Gastrocnemius medialis (tissue), 4 donors: Measurements from ENCODE around the gene ATP5F1D. TPM values are rescaled to one million over a fixed set of nuclear protein-coding genes. Genes with fewer than 3 reads are reported as not detected.

Source experiments
- ATAC-seq, 2 donors: fragments of 150-250 bp; one replicate each; pipeline ENCODE4 v1.9.1; 2016
- DNase-seq, 2 donors: peaks; one replicate each; pipeline ENCODE4 v3.0.0-alpha.2; 2019
- H3K27ac ChIP-seq, 4 donors: fragments of 200-600 bp; sonication (generic); 1 replicate in 1 of 4; 2 replicates in 3 of 4; pipeline ENCODE4 v1.5.1; 2016 to 2018; ENCODE audit warnings: mild to moderate bottlenecking in 2 of 4, moderate library complexity in 1 of 4
- H3K27me3 ChIP-seq, 3 donors: fragments of 200-600 bp; sonication (generic) in 2 of 3; 1 replicate in 1 of 3; 2 replicates in 2 of 3; pipeline versions ENCODE4 v1.5.1 to v1.6.0; 2016 to 2019; ENCODE audit warnings: mild to moderate bottlenecking in 1 of 3, moderate library complexity in 1 of 3
- H3K36me3 ChIP-seq, 2 donors: fragments of 200-600 bp; sonication (generic) in 1 of 2; one replicate each; pipeline ENCODE4 v1.5.1; 2017 to 2018
- H3K4me1 ChIP-seq, 2 donors: fragments of 200-600 bp; sonication (generic) in 1 of 2; one replicate each; pipeline ENCODE4 v1.5.1; 2016 to 2017; ENCODE audit warnings: mild to moderate bottlenecking in 2 of 2
- H3K4me3 ChIP-seq, 4 donors: fragments of 200-600 bp; sonication (generic) in 3 of 4; 1 replicate in 1 of 4; 2 replicates in 3 of 4; pipeline ENCODE4 v1.5.1; 2016 to 2019; ENCODE audit warnings: mild to moderate bottlenecking in 2 of 4
- H3K9me3 ChIP-seq, 3 donors: fragments of 200-600 bp; sonication (generic) in 2 of 3; 1 replicate in 1 of 3; 2 replicates in 2 of 3; pipeline ENCODE4 v1.5.1; 2016 to 2019
- CTCF ChIP-seq, 5 experiments: fragments of 450-650 bp in 3 of 5; fragments of 200-600 bp in 2 of 5; sonication (generic) in 2 of 5; IDR thresholded peaks in 4 of 5; conservative IDR thresholded peaks in 1 of 5; 1 replicate in 4 of 5; 2 replicates in 1 of 5; pipeline ENCODE4 v1.5.1; 2016 to 2019; ENCODE audit warnings: antibody characterized with exemption in 5 of 5, mild to moderate bottlenecking in 3 of 5, moderate library complexity in 3 of 5
- POLR2A ChIP-seq, 2 donors: fragments of 450-650 bp; IDR thresholded peaks; one replicate each; pipeline ENCODE4 v1.6.1; 2017; ENCODE audit warnings: antibody characterized with exemption in 2 of 2, mild to moderate bottlenecking in 2 of 2, moderate library complexity in 2 of 2
- in situ Hi-C, 4 donors: fragments of 200-750 bp; cut with MboI; loops; one replicate each; pipeline versions ENCODE4 v1.15.0 to v1.8.0; 2017; ENCODE audit warnings: low sequenced_read_pairs in 4 of 4
- intact Hi-C: fragments of 100-400 bp; cut with DNase I; formaldehyde crosslinking; loops from one replicate; pipeline ENCODE4 v1.15.1; 2023; ENCODE audit warnings: low total_unique reads
- total RNA-seq, 4 donors: library from RNA; depleted of rRNA; stranded (reverse); fragments of >200 nt; gene quantifications; one replicate each; pipeline versions ENCODE4 v1.1.0 to v1.2.3, GENCODE V29; 2016

ATP5F1D gene
- total RNA-seq, 4 donors from 2014 or later, result 189 to 442 (median 273) TPM

DNA sequence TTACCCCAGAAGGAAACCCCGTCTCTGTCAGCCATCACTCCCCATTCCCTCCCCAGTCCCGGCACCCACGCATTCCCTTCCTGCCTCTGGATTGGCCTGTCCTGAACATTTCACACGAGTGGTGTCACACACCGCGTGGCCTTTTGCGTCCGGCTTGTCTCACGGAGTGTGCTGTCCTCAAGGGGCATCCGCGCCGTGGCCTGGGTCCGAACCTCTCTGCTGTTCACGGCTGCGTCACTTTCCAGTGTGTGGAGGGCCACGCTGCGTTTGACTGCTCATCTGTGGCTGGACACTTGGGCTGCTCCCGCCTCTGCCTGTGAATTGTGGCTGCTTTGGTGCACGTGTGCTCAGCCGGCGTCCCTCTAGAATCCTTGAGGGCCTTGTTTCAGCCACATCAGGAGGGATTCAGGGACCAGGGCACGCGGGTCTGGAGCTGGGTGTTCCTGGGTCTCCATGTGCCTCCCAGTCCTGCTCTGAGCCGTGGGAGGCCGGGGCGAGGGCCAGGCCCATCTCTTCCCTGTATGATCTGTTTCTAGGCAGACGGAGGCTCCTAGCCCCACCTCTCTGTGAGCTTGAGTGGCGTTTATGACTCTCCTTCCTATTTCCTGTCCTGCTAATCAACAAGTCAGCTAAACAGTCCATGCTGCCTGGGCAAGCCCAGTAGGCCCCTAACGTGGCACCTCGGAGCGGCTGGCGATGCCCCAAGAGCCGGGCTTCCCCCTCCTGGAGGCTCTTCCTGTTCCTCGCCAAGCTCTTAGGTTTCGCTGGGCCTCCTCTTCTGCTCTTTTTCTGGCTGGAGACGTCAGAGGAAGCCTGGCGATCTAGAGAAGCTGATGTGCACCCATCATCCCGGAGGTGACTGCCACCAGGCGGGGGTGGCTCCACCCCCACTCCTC, 27.9 kb upstream of the ATP5F1D start:
- no peaks in the 10 kb centered on the region for H3K9me3 ChIP-seq
- H3K27me3 ChIP-seq, result no peaks in the 10 kb centered on the region
- TF ChIP-seq CTCF (IDR thresholded peaks at IDR 0.05 in 4 of 5, conservative IDR thresholded peaks at IDR 0.05 in 1 of 5) (no peak), POLR2A (IDR thresholded peaks at IDR 0.05) (peak; percentile 32 to 59)
- DNase-seq (peak; percentile 59 to 93), ATAC-seq (peak; percentile 38 to 46)
- H3K36me3 ChIP-seq, result no peaks in the 10 kb centered on the region
- in situ Hi-C loops, result no loop called here
- H3K4me3 ChIP-seq, result peak overlapping the region; percentile 24 to 41 (median 36)
- peak overlapping the region; percentile 94 to 98 (median 96) for H3K27ac ChIP-seq
- intact Hi-C loops, result loop anchor here (2.0 to 10.0 kb wide), 2 partner anchors 53 to 639 kb away; partner anchors contain the start of gene BSG
- H3K4me1 ChIP-seq, result peaks cover 87 to 96% of the 10 kb centered on the region in 2 donors

DNA sequence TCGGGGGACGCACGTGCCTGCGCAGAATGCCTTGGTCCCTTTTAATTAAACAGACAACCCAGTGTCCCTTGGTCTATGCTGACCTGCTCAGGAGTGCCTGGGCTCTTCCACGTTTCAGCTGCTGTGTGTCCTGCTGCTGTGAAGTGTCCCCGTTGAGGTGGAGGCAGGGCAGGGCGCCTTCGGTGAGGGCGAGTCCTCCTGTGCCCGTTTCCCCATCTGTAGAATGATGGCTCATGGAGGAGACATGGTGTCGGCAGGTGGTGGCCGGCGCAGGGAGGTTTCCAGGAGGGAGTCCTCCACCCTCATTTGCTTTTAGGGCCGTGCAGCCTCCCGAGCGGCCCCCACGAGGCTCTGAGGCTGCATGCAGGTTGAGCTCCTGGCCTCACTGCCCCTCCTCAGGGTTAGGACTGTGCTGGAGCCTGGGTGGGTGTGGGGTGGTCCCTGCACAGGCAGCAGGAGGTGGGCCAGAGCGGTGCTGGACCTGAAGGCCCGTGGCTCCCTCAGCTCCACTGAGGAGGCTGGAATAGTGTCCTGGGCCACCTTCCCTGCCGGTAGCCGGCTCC, 27.2 kb upstream of the ATP5F1D start:
- ATAC-seq (peak in 1 of 2 donors; percentile 2), DNase-seq (no peak)
- Histone ChIP-seq H3K27ac (peak overlapping the region; percentile 94 to 98 (median 96)), H3K9me3 (no peaks in the 10 kb centered on the region), H3K27me3 (no peaks in the 10 kb centered on the region), H3K36me3 (no peaks in the 10 kb centered on the region), H3K4me3 (peak overlapping the region; percentile 24 to 41 (median 36)), H3K4me1 (peaks cover 85 to 95% of the 10 kb centered on the region in 2 donors)
- intact Hi-C loops (loop anchor here (2.0 to 10.0 kb wide), 2 partner anchors 52 to 640 kb away; partner anchors contain the start of gene BSG), in situ Hi-C loops (no loop called here)
- TF ChIP-seq CTCF (IDR thresholded peaks at IDR 0.05 in 4 of 5, conservative IDR thresholded peaks at IDR 0.05 in 1 of 5) (no peak), POLR2A (IDR thresholded peaks at IDR 0.05) (no peak)

DNA sequence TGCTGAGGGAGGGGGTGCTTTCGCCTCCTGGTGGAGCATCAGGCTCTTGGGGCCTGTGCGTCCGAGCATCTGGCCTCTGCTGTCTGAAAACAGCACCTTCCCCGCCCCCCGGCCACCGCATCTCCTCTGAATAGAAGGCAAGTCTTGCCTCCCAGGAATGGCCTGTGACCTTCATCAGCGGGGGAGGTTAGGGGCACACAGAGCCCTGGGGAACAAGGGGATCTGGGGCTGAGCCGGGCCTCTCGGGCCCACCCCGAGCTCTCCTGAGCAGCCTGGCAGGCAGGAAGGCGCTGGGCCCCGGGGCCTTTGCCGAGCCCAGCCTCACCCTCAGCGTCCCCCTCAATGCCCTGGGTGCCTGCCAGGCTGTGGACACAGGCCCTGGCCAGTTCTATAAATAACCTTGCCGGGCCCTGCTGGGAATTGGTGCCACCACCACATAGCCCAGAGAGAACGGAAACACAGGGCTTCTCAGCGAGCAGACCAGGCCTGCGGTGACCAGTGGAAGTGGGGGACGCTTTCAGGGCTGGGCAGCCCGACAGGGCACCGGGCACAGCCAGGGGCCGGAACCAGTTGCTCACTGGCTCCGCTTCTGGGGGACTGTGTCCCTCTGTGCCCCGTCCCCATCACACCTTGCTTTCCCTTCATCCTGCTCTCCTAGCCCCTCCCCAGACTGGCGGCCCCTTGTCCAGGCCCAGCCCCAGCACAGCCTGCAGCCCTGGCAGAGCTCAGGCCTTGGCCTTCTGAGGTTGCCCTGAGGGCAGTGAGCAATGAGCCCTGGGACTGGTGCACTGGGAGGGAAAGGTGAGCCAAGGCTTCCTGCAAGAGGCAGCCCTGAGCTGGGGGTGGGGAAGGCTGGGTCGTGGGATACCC, 26.5 kb upstream of the ATP5F1D start:
- peak overlapping the region; percentile 94 to 98 (median 96) for H3K27ac ChIP-seq
- no peaks in the 10 kb centered on the region for H3K9me3 ChIP-seq
- intact Hi-C loops, result loop anchor here (2.0 to 10.0 kb wide), 2 partner anchors 52 to 640 kb away; partner anchors contain the start of gene BSG
- ATAC-seq, result peak; percentile 32 to 39
- peak overlapping the region; percentile 24 to 41 (median 36) for H3K4me3 ChIP-seq
- no peaks in the 10 kb centered on the region for H3K27me3 ChIP-seq
- peaks cover 78 to 91% of the 10 kb centered on the region in 2 donors for H3K4me1 ChIP-seq
- TF ChIP-seq POLR2A (IDR thresholded peaks at IDR 0.05), result peak; percentile 35 to 51
- TF ChIP-seq CTCF (IDR thresholded peaks at IDR 0.05 in 4 of 5, conservative IDR thresholded peaks at IDR 0.05 in 1 of 5), result peak in 2 of 5 experiments; percentile 19 to 23
- peak in 1 of 2 donors; percentile 90 for DNase-seq
- H3K36me3 ChIP-seq, result no peaks in the 10 kb centered on the region
- in situ Hi-C loops, result no loop called here

DNA sequence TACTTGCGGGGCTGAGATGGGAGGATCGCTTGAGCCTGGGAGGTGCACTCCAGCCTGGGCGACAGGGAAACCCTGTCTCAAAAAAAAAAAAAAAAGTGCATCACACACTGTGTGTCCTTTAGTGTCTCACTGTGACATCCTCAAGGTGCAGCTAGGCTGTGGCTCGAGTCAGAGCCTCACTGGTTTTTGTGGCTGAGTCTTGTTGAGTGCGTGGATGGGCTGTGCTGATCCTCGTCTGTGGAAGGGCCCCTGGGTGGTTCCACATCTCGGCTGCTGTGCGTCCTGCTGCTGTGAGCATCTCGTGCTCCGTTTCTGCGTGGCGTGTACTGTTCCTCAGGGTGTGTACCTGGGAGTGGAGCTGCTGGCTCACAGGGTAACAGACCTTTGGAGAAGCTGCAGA, 24.8 kb upstream of the ATP5F1D start:
- ATAC-seq (peak; percentile 2 to 4), DNase-seq (no peak)
- H3K4me3 ChIP-seq, result peak overlapping the region in 1 of 4 donors; percentile 25
- H3K27ac ChIP-seq, result peak overlapping the region; percentile 94 to 98 (median 96)
- peaks cover 0 to 12% of the 10 kb centered on the region in 2 donors for H3K36me3 ChIP-seq
- H3K4me1 ChIP-seq, result peaks cover 75 to 88% of the 10 kb centered on the region in 2 donors
- in situ Hi-C loops, result no loop called here
- intact Hi-C loops, result loop anchor here (10.0 kb wide), 1 partner anchor 642 kb away; the partner anchor contains the start of gene BSG
- no peaks in the 10 kb centered on the region for H3K9me3 ChIP-seq
- TF ChIP-seq CTCF (IDR thresholded peaks at IDR 0.05 in 4 of 5, conservative IDR thresholded peaks at IDR 0.05 in 1 of 5) (no peak), POLR2A (IDR thresholded peaks at IDR 0.05) (no peak)
- H3K27me3 ChIP-seq, result no peaks in the 10 kb centered on the region
